PC-3 (cell line): ENCODE results near the gene CCDC178. TPM values are rescaled to one million over a fixed set of nuclear protein-coding genes. Genes with fewer than 3 reads are reported as not detected.

Source experiments
- ATAC-seq: fragments of 200-7000 bp; cut with Tn5 transposase; 2 replicates; pipeline ENCODE4 v1.9.1; 2020; ENCODE audit warnings: mild to moderate bottlenecking, moderate library complexity
- BruUV-seq: library from RNA; stranded (reverse); fragments of 400-500 nt; replicated peaks from 2 replicates; lab custom pipeline; 2021; lab: Mats Ljungman, UMichigan
- CTCF ChIA-PET: fragments of 300-600 bp; sonication (Branson Sonifier 250); formaldehyde crosslinking; loops from one replicate; lab custom pipeline; 2022; ENCODE audit warnings: antibody characterized with exemption; lab: Charles Lee
- POLR2A ChIA-PET: fragments of 300-600 bp; sonication (Branson Sonifier 250); formaldehyde crosslinking; loops from one replicate; lab custom pipeline; 2022; ENCODE audit warnings: antibody characterized with exemption; ENCODE audit not compliant: unreplicated experiment; lab: Charles Lee
- DNase-seq: peaks from one replicate; pipeline ENCODE4 v3.0.0-alpha.2; 2015
- H2AFZ ChIP-seq: fragments of 300-600 bp; sonication (generic); 2 replicates; pipeline ENCODE4 v1.6.0; 2016; ENCODE audit warnings: antibody characterized with exemption, low read length
- H3F3A ChIP-seq: fragments of 300-600 bp; sonication (generic); one replicate; pipeline ENCODE4 v1.6.0; 2017; ENCODE audit warnings: antibody characterized with exemption, low read length, control low read depth, mild to moderate bottlenecking; ENCODE audit not compliant: unreplicated experiment
- H3K27ac ChIP-seq: fragments of 300-600 bp; sonication (generic); 2 replicates; pipeline ENCODE4 v1.5.1; 2016; ENCODE audit warnings: mild to moderate bottlenecking, low read length
- H3K27me3 ChIP-seq: fragments of 300-600 bp; sonication (generic); 2 replicates; pipeline ENCODE4 v1.6.1; 2016; ENCODE audit warnings: low read length, mixed read lengths
- H3K36me3 ChIP-seq: fragments of 300-600 bp; sonication (generic); 2 replicates; pipeline ENCODE4 v1.6.1; 2016; ENCODE audit warnings: low read depth, mixed run types, low read length, mixed read lengths
- H3K4me1 ChIP-seq: fragments of 300-600 bp; sonication (generic); 2 replicates; pipeline ENCODE4 v1.5.1; 2016; ENCODE audit warnings: low read length; ENCODE audit not compliant: insufficient read depth
- H3K4me2 ChIP-seq: fragments of 300-600 bp; sonication (generic); 2 replicates; pipeline ENCODE4 v1.6.0; 2016; ENCODE audit warnings: low read length
- H3K4me3 ChIP-seq: fragments of 300-600 bp; sonication (generic); 2 replicates; pipeline ENCODE4 v1.5.1; 2016; ENCODE audit warnings: mild to moderate bottlenecking, low read length, mixed read lengths
- H3K79me2 ChIP-seq: fragments of 300-600 bp; sonication (generic); 2 replicates; pipeline ENCODE4 v1.6.1; 2017; ENCODE audit warnings: low read length, mixed read lengths
- H3K9ac ChIP-seq: fragments of 300-600 bp; sonication (generic); 2 replicates; pipeline ENCODE4 v1.6.0; 2016; ENCODE audit warnings: mild to moderate bottlenecking, low read length
- H3K9me2 ChIP-seq: fragments of 300-600 bp; sonication (generic); replicated peaks from 2 replicates; pipeline ENCODE4 v1.6.1; 2016; ENCODE audit warnings: mixed run types, low read length, mixed read lengths
- H3K9me3 ChIP-seq: fragments of 300-600 bp; sonication (generic); 2 replicates; pipeline ENCODE4 v1.6.1; 2016; ENCODE audit warnings: low read length, mixed read lengths
- H4K20me1 ChIP-seq: fragments of 300-600 bp; sonication (generic); 2 replicates; pipeline ENCODE4 v1.6.1; 2016; ENCODE audit warnings: low read length, mixed read lengths
- CTCF ChIP-seq: fragments of 300-600 bp; sonication (generic); conservative IDR thresholded peaks from 2 replicates; pipeline ENCODE4 v1.5.1; 2017; ENCODE audit warnings: antibody characterized with exemption, low read depth, mild to moderate bottlenecking, low read length
- EZH2 ChIP-seq: fragments of 300-600 bp; sonication (generic); IDR thresholded peaks from one replicate; pipeline ENCODE4 v1.6.1; 2017; ENCODE audit warnings: antibody characterized with exemption, mild to moderate bottlenecking, low read length; ENCODE audit not compliant: unreplicated experiment
- EZH2phosphoT487 ChIP-seq: fragments of 300-600 bp; sonication (generic); IDR thresholded peaks from 2 replicates; pipeline ENCODE4 v1.6.1; 2018; ENCODE audit warnings: mild to moderate bottlenecking, antibody characterized with exemption, low read length, borderline replicate concordance
- intact Hi-C: fragments of 100-400 bp; cut with micrococcal nuclease; formaldehyde crosslinking; loops from 2 replicates; pipeline ENCODE4 v1.9.0; 2023
- total RNA-seq: library from RNA; depleted of rRNA; stranded (reverse); fragments of >200 nt; gene quantifications from 2 replicates; pipeline ENCODE4 v1.2.3, GENCODE V29; 2014

Gene CCDC178
- total RNA-seq, 1 experiment from 2014 or later, result not detected

- Histone ChIP-seq H3K4me2 (no peak overlapping the region), H2AFZ (no peak overlapping the region), H3K36me3 (no peaks in the 10 kb centered on the region), H3K9ac (no peak overlapping the region), H3K79me2 (no peaks in the 10 kb centered on the region), H3K4me3 (no peak overlapping the region), H3K4me1 (peaks cover 5% of the 10 kb centered on the region; the same call in 1 of the 2 replicates), H3K9me3 (no peaks in the 10 kb centered on the region), H4K20me1 (no peaks in the 10 kb centered on the region), H3K9me2 (no peaks in the 10 kb centered on the region), H3K27me3 (no peaks in the 10 kb centered on the region), H3K27ac (no peak overlapping the region), H3F3A (no peaks in the 10 kb centered on the region)
- intact Hi-C loops, result no loop called here
- no peak for TF ChIP-seq CTCF
- no peak for TF ChIP-seq EZH2phosphoT487
- no peak for TF ChIP-seq EZH2
- POLR2A ChIA-PET, result no interaction called here
- no TSS peak for BruUV-seq
- CTCF ChIA-PET, result no interaction called here
- DNase-seq (no peak), ATAC-seq (no peak)
These were observed 525.0 kb downstream of the CCDC178 start for GRCh38 chr18:32915516-32915915.

GRCh38 chr18:32911660-32912284, 528.7 kb downstream of the CCDC178 start:
- BruUV-seq, result no TSS peak
- H3K79me2 ChIP-seq, result no peaks in the 10 kb centered on the region
- H3K4me3 ChIP-seq, result no peak overlapping the region
- intact Hi-C loops, result loop anchor here (1.0 kb wide), 1 partner anchor 10 kb away; no protein-coding TSS in a partner anchor
- no peaks in the 10 kb centered on the region for H3K27me3 ChIP-seq
- peak overlapping the region; percentile 37; the same call in 1 of the 2 replicates for H3K4me2 ChIP-seq
- H3K36me3 ChIP-seq, result no peaks in the 10 kb centered on the region
- H3K9me3 ChIP-seq, result no peaks in the 10 kb centered on the region
- no peaks in the 10 kb centered on the region for H3F3A ChIP-seq
- H4K20me1 ChIP-seq, result no peaks in the 10 kb centered on the region
- CTCF ChIA-PET, result no interaction called here
- peak overlapping the region; percentile 50 for H3K27ac ChIP-seq
- H3K9ac ChIP-seq, result no peak overlapping the region
- no peak overlapping the region for H2AFZ ChIP-seq
- no peaks in the 10 kb centered on the region for H3K9me2 ChIP-seq
- peak; percentile 93 for ATAC-seq
- TF ChIP-seq EZH2phosphoT487, result no peak
- no peak for TF ChIP-seq CTCF
- no peak for TF ChIP-seq EZH2
- DNase-seq, result peak; percentile 49
- H3K4me1 ChIP-seq, result peaks cover 4% of the 10 kb centered on the region; the same call in 1 of the 2 replicates
- POLR2A ChIA-PET, result interaction anchor here (0.7 kb wide), 1 partner anchor 103 kb away, joined by 4 read pairs; no protein-coding TSS in a partner anchor

- intact Hi-C loops, result loop anchor here (1.0 kb wide), 1 partner anchor 11 kb away; no protein-coding TSS in a partner anchor
- no peaks in the 10 kb centered on the region for H3K27me3 ChIP-seq
- no peak for ATAC-seq
These were observed 529.7 kb downstream of the CCDC178 start for GRCh38 chr18:32910694-32911296.

More at GRCh38 chr18:32910694-32911296, 529.7 kb downstream of the CCDC178 start:
- Histone ChIP-seq H3K27ac (no peak overlapping the region), H3K9me3 (no peaks in the 10 kb centered on the region), H3K79me2 (no peaks in the 10 kb centered on the region), H3K4me1 (peaks cover 4% of the 10 kb centered on the region; the same call in 1 of the 2 replicates), H4K20me1 (no peaks in the 10 kb centered on the region), H3F3A (no peaks in the 10 kb centered on the region), H3K4me3 (no peak overlapping the region), H3K9ac (no peak overlapping the region), H3K9me2 (no peaks in the 10 kb centered on the region), H2AFZ (no peak overlapping the region), H3K36me3 (no peaks in the 10 kb centered on the region), H3K4me2 (no peak overlapping the region)
- no peak for DNase-seq
- POLR2A ChIA-PET, result no interaction called here
- CTCF ChIA-PET, result no interaction called here
- BruUV-seq, result no TSS peak
- TF ChIP-seq EZH2phosphoT487, result no peak
- TF ChIP-seq EZH2, result no peak
- TF ChIP-seq CTCF, result no peak
